Activated B cell treated with CpG ODN at 0.5 μM for 24 hours (primary cell): ENCODE measurements around the gene ATP11A. TPM values are rescaled to one million over a fixed set of nuclear protein-coding genes. Genes with fewer than 3 reads are reported as not detected.

Experiments
- ATAC-seq: fragments of 200-7000 bp; cut with Tn5 transposase; one replicate; pipeline ENCODE4 v1.10.0; 2021; ENCODE audit warnings: low read depth, mild to moderate bottlenecking, moderate library complexity
- CTCF ChIA-PET: fragments of 350-600 bp; sonication (Branson Sonifier 250); formaldehyde crosslinking; loops from one replicate; lab custom pipeline; 2021; ENCODE audit warnings: antibody characterized with exemption; lab: Charles Lee
- POLR2A ChIA-PET: fragments of 350-600 bp; sonication (Branson Sonifier 250); formaldehyde crosslinking; loops from one replicate; lab custom pipeline; 2021; ENCODE audit warnings: antibody characterized with exemption; lab: Charles Lee
- DNase-seq: peaks from one replicate; pipeline ENCODE4 v3.0.0; 2022
- H3K27ac Mint-ChIP-seq: one replicate; pipeline ENCODE4 v1.8.0; 2020; ENCODE audit warnings: mixed read lengths
- H3K27me3 Mint-ChIP-seq: one replicate; pipeline ENCODE4 v1.8.0; 2021; ENCODE audit warnings: mixed read lengths
- H3K36me3 Mint-ChIP-seq: one replicate; pipeline ENCODE4 v1.8.0; 2021; ENCODE audit warnings: low read depth, mixed read lengths
- H3K4me1 Mint-ChIP-seq: one replicate; pipeline ENCODE4 v1.8.0; 2021; ENCODE audit warnings: mixed read lengths
- H3K4me3 Mint-ChIP-seq: one replicate; pipeline ENCODE4 v1.8.0; 2020; ENCODE audit warnings: mild to moderate bottlenecking, mixed read lengths
- H3K9me3 Mint-ChIP-seq: one replicate; pipeline ENCODE4 v1.8.0; 2020; ENCODE audit warnings: mixed read lengths
- CTCF ChIP-seq: fragments of 200-600 bp; IDR thresholded peaks from one replicate; pipeline ENCODE4 v1.8.0; 2022; ENCODE audit warnings: antibody characterized with exemption, mild to moderate bottlenecking
- intact Hi-C: fragments of 100-400 bp; cut with micrococcal nuclease; formaldehyde crosslinking; loops from one replicate; pipeline ENCODE4 v1.15.1; 2024
- total RNA-seq: library from RNA; stranded (reverse); gene quantifications from 2 replicates; pipeline ENCODE4 v1.2.3, GENCODE V29; 2022

Gene ATP11A
- total RNA-seq, 1 donor from 2014 or later, result 49.6 TPM

DNA sequence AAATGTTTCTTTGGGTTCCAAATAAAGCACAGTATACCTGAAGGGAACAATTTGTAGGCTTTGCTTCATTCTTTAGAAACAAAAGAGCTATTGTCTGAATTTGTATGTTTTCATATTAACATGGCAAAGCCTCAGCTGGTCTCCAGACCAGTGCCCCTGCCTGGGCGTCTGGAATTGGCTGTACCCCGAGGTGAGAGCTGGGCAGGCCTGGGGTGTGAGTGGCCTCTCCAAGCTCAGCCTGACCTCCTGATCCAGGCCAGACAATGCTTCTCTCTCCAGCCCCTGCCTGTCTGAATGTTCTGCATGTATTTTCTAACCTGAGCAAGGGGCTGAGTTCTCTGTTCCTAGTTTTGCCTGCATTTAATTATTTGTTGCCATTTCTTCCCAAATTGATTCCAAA is 212.8 kb downstream of the ATP11A start:
- Mint-ChIP-seq H3K36me3 (peaks cover 25% of the 10 kb centered on the region), H3K4me3 (no peak overlapping the region), H3K27me3 (peaks cover 3% of the 10 kb centered on the region), H3K4me1 (peaks cover 22% of the 10 kb centered on the region), H3K27ac (no peak overlapping the region), H3K9me3 (peaks cover 6% of the 10 kb centered on the region)
- POLR2A ChIA-PET, result no interaction called here
- no peak for TF ChIP-seq CTCF
- ATAC-seq (no peak), DNase-seq (no peak)
- CTCF ChIA-PET, result no interaction called here
- intact Hi-C loops, result no loop called here

GRCh38 chr13:112903071-112903577 is 213.3 kb downstream of the ATP11A start:
- Mint-ChIP-seq H3K27ac (no peak overlapping the region), H3K4me1 (peaks cover 27% of the 10 kb centered on the region), H3K4me3 (no peak overlapping the region), H3K9me3 (peaks cover 6% of the 10 kb centered on the region), H3K27me3 (peaks cover 3% of the 10 kb centered on the region), H3K36me3 (peaks cover 25% of the 10 kb centered on the region)
- no peak for TF ChIP-seq CTCF
- ChIA-PET POLR2A (no interaction called here), CTCF (no interaction called here)
- DNase-seq (no peak), ATAC-seq (no peak)
- intact Hi-C loops, result no loop called here

DNA sequence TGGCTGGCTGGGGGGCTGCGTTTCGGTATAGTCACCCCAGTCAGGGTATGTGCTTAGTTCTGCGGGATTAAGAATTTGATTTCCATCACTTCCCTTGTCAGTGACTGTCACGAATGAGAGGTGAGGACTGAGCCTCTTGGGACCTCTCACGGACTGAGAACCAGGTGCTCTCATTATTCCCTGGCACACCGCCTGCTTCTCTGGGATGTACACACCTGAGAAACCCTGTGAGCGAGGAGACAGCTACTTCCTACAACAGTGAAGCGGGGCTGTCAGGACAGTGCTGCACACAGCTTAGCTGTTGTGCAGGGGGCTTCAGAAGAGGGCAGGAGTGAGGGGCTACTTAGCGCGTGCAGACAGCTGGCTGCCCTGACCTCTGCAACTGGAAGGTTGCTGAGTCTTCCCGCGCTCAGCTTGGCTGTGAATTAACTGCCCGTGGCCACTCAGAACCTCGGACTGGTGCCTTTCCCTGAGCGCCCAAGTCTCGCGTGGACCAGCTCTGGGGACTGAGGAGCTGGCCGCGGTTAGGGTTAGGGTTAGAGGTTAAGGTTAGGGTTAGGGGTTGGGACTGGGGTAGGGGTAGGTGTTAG is 213.9 kb downstream of the ATP11A start:
- H3K27ac Mint-ChIP-seq, result no peak overlapping the region
- no peak for TF ChIP-seq CTCF

GRCh38 chr13:112904436-112904960 is 214.7 kb downstream of the ATP11A start:
- H3K9me3 Mint-ChIP-seq, result peaks cover 6% of the 10 kb centered on the region
- H3K27me3 Mint-ChIP-seq, result no peaks in the 10 kb centered on the region
- no peak for ATAC-seq
- ChIA-PET CTCF (no interaction called here), POLR2A (no interaction called here)
- H3K36me3 Mint-ChIP-seq, result peaks cover 25% of the 10 kb centered on the region
- intact Hi-C loops, result no loop called here
- peaks cover 41% of the 10 kb centered on the region for H3K4me1 Mint-ChIP-seq
- no peak for DNase-seq
- no peak overlapping the region for H3K27ac Mint-ChIP-seq
- H3K4me3 Mint-ChIP-seq, result no peak overlapping the region
- TF ChIP-seq CTCF, result no peak

More for the DNA sequence above, 213.9 kb downstream of the ATP11A start:
- H3K36me3 Mint-ChIP-seq, result peaks cover 25% of the 10 kb centered on the region
- POLR2A ChIA-PET, result no interaction called here
- intact Hi-C loops, result no loop called here
- H3K9me3 Mint-ChIP-seq, result peaks cover 6% of the 10 kb centered on the region
- H3K4me3 Mint-ChIP-seq, result no peak overlapping the region
- CTCF ChIA-PET, result no interaction called here
- H3K27me3 Mint-ChIP-seq, result no peaks in the 10 kb centered on the region
- peaks cover 33% of the 10 kb centered on the region for H3K4me1 Mint-ChIP-seq
- no peak for ATAC-seq
- no peak for DNase-seq

GRCh38 chr13:112905086-112905485 is 215.2 kb downstream of the ATP11A start:
- Mint-ChIP-seq H3K36me3 (peaks cover 25% of the 10 kb centered on the region), H3K4me3 (no peak overlapping the region), H3K27me3 (no peaks in the 10 kb centered on the region), H3K4me1 (peaks cover 41% of the 10 kb centered on the region), H3K9me3 (peaks cover 6% of the 10 kb centered on the region), H3K27ac (no peak overlapping the region)
- ChIA-PET CTCF (no interaction called here), POLR2A (no interaction called here)
- ATAC-seq (no peak), DNase-seq (no peak)
- intact Hi-C loops, result no loop called here
- TF ChIP-seq CTCF, result no peak
